NCI-H2107 treated with DMSO at 0.1 percent for 48 hours (cell line): ENCODE measurements around the gene MYO1A.

Source experiments
- DNase-seq: peaks from one replicate; lab custom pipeline; 2025; ENCODE audit not compliant: unreplicated experiment; lab: John Stamatoyannopoulos, UW

MYO1A gene

GRCh38 chr12:57049890-57050289 is at the start of gene MYO1A:
Gene MYO1A (minus strand): TSS chr12:57050129. CDS start chr12:57048323, 1,806 bp downstream.
- no peak for DNase-seq

DNA sequence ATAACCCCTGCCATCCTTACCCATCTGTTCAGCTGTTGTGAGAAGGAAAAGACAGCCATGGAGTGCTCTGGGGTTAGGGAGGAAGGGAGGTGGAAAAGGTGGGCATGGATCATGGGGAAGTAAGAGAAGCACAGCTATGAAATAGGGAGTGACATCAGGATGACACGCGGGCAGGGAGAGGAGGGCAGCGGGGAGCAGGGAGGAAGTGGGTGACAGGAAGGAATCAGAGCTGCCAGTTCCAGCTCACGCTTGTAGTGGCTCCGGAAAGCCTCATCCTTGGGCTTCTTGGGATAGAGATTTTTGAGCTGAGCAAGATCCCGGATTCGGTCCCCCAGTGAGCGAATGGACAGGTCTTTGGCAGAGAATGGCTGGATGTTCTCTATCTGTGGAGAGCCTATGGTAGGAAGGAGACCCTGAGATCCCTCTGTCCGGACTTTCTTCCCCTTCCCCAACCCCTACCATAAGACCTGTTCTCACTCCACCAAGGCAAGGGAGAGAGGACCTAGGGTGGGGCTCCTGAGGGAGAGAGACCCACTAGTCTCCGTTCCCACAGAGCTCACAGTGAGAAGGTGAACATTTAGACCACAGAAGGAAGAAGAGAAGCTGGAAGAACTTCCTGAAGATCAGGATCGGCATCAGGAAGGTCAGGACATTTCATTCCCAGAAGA is 49.3 kb upstream of the MYO1A start:
- no peak for DNase-seq

DNA sequence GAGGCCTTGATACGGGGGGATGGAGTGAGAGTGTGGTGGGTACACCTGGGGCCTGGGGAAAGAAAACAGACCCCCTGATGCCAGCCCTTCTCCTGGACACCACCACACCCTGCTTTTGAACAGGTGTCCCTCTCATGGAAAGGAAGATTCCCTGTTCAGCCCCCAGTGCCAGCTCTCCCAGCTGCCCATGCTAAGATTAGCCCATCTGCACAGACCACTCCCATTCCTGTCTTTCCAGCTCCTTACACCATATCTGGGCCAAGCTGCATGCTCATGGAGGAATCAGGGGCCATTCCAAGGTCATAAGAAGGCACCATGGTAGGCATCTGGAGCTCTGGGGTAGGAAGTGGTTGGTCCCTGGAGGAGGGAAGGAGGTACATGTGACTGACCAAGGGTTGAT is 48.6 kb upstream of the MYO1A start:
- DNase-seq = no peak

GRCh38 chr12:57097554-57097835 is 47.6 kb upstream of the MYO1A start:
- DNase-seq = no peak

DNA sequence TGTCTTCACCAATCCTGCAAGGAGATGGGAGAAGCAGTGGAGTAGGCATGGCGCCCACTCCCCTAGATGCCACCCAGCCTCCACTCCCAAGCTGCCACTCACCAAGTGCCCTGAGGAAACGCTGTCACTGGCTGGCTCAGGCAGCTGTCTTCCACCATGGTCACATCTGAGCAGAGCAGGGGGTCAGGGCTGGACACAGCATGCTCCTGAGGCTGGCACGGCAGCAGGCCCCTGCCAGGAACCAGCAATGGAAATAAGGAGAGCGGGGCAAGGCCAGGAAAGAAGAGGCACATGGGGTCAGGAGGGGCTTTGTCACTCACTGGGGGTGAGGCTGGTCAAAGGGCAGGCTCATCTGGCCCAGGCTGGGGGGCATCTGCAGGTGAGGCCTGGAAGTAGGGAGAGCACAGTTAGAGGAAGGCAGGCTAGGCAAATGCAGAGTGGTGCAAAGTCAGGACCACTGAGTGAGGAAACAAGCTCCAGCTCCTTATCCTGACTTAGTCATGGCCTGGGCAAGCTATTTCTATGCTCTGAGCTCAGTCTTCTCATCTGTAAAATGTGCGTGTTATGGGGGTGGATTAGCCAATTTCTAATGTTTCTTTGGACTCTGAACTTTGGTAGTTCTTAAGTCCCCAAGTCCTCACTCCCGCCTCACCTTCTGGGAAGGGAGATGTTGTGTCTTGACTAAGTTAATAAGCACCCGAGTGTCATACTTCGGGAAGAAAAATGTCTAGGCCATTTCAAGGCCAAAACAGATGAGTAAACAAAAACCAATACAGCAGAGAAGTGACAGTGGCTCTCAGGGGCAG is 47.0 kb upstream of the MYO1A start:
- DNase-seq = no peak

DNA sequence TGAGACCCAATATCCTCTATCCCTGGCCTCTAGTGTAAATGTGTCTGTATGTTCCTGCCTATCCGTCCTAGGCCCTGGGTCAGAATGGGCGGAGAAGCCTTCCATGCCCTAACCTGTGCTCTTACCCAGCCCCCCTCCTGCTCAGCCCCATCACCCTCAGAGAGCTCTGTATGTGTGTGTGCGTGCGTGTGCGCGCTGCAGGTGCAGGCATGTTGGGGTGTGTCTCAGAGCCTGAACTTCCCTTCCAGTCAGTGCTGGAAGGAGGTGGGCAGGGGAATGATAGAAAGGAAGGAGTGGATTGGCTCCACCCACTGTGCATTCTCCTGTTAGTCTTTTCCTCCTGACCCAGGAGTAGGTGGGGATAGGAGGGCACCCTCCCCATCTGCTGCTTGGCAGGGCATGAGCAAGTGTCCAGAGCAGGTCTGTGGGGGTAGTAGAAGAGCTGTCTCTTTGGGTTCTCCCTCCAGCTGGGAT is 46.2 kb upstream of the MYO1A start:
- peak; percentile 14 for DNase-seq

GRCh38 chr12:57095440-57095839 is 45.5 kb upstream of the MYO1A start:
- no peak for DNase-seq

- DNase-seq = no peak
These were observed 44.6 kb upstream of the MYO1A start for GRCh38 chr12:57094208-57095160.

- DNase-seq = no peak
These were observed 43.7 kb upstream of the MYO1A start for GRCh38 chr12:57093415-57094207.

- no peak for DNase-seq
These were observed 43.0 kb upstream of the MYO1A start for GRCh38 chr12:57092876-57093414.

DNA sequence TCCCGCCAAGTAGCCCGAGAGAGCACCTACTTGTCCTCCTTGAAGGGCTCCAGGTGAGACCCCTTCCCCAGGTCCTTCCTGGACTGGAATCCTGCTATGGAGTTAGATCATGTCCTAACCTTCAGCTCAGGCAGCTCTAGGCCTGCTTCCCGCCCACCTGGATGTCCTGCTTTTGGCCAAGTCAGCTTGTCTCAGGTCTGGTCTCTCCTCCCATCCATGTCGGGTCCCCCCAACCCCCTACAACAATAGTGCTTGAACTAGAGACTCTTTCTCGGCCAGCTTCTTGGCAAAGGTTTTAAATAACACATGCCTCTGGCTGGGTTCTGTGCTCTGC is 42.6 kb upstream of the MYO1A start:
- no peak for DNase-seq

DNA sequence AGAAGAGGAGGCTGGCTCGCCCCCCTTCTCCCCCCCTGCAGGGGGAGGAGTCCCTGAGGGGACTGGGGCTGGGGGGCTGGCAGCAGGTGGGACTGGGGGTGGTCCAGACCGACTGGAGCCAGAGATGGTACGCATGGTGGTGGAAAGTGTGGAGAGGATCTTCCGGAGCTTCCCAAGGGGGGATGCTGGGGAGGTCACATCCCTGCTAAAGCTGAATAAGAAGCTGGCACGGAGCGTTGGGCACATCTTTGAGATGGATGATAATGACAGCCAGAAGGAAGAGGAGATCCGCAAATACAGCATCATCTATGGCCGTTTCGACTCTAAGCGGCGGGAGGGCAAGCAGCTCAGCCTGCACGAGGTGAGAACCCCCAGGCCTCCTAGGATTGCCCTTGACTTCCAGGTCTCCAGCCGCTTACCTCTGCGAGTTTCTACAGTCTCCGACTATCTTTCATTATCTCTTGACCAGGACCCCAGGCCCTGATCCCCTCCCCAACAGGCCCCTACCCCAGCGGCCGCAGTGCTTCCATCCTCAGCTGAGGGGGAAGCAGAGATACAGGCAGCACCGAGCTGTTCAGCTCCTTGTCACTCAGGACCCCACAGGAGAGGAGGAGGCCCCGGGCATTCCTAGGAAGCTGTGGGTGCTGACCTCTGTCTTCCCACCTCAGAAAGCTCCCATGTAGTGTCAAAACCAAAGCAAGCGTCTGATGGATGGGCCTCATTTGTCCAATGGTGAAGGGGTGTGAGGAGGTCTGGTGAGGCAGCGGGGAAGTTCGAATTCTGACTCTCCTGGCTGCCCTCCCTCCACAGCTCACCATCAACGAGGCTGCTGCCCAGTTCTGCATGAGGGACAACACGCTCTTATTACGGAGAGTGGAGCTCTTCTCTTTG is 42.0 kb upstream of the MYO1A start:
- no peak for DNase-seq

DNA sequence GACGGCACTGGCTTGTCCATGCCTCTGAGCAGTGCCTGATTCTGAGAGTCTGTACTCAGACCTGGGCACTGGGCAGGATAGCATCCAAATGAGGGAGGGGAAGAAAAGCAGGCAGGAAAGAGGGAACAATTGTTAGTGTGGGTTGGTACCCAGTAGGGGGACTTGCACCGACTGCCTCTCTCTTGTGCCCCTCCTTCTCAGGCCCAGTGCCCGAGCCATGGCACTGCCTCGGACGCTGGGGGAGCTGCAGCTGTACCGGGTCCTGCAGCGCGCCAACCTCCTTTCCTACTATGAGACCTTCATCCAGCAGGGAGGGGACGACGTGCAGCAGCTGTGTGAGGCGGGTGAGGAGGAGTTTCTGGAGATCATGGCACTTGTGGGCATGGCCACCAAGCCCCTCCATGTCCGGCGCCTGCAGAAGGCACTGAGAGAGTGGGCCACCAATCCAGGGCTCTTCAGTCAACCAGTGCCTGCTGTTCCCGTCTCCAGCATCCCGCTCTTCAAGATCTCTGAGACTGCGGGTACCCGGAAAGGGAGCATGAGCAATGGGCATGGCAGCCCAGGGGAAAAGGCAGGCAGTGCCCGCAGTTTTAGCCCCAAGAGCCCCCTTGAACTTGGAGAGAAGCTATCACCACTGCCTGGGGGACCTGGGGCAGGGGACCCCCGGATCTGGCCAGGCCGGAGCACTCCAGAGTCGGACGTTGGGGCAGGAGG is 41.2 kb upstream of the MYO1A start:
- no peak for DNase-seq

- DNase-seq = no peak
These were observed 40.6 kb upstream of the MYO1A start for GRCh38 chr12:57090490-57090889.

DNA sequence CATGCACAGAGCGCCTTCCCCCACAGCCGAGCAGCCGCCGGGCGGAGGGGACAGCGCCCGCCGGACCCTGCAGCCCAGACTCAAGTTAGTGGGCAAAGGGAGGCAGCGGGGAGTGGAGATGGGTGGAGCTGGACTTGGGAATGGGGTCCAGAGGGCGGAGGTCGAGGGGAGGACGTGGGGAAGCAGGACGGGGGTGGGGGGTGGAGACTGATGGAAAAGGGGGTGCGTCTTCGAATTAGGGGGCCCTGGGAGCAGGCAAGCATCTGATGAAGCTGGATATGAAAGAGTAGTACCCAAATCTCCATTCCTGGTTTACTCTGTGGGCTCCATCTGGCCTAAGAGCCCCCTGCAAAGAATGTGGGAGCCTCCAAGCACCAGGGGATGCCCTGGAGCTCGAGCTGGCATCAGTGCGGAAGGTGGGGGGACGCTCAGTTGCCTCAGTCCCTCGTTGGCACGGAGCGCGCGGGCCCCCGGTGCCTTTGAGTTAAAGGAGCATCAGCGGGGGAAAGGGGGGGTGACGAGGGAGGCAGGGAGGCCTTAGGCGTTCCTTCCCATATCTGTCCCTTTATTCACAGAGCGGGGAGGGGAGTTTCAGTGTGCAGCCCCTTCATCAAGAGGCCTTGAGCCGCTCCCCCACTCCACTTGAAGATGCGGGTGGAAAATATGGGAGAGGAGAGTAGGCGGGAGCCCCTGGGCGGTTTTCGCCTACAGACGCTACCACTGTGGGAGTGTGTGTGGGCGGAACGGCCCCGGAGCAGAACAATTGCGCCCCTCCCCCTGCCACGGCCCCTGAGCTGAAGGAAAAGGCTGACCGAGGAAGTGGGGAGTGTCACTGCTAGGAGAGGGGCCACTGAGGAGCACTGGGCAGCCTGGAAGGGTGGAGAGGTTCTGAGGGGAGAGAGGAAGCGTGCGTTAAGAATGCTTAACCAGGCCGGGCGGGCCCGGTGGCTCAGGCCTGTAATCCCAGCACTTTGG is 39.6 kb upstream of the MYO1A start:
- DNase-seq = no peak

DNA sequence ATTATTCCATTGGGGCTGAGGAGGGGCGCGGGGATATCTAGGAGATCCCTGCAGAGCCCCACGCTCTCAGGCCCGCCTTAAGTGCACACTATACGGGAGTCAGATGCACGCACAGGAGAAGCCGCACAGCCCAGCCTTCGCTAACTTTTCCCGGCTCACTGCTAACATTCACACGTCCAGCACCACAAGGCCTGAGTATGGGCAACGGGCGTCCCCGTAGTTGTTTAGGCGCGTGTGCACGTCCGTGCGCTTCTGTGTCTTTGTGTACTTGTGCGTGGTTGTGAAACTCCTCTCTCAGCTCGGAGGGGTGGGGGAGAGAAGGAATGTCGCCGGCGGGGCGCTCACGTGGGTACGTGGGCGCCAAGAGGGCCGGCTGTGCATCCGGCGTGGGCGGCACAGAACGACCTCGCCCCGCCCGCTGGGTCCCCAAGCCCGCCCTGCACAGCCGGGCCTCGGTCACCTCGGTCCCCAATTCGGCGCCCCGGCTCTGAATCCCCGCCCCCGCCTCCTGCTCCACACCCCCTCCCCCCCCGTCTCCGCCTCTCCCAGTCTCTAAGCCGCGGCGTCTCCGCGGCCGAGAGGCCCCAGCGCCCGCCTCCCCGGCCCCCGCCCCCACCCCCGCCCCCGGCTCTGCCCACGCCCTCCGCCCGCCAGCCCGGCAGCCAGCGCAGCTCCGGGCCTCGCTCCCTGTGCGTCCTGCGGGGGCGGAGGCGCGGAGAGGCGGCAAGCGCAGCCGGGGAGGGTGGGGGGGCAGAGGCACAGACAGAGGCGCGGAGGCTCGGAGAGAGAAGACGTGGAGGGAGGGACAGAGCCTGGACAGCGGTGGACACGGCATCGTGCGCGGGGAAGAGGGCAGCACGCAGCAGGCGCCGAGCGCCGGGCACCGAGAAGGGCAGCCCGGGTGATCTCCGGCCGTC is 38.7 kb upstream of the MYO1A start, which contains the start of gene NAB2:
Gene NAB2, plus strand, starts transcription at position 761 of the 917 bp plus-strand sequence. CDS start 158 bp downstream, outside the sequence.
- DNase-seq = peak; percentile 25
